Hippocampal formation (tissue), 2 donors: ENCODE data around the gene FOXP3.

Experiments used
- DNase-seq, 2 donors: peaks; one replicate each; lab custom pipeline; 2025; lab: John Stamatoyannopoulos, UW

FOXP3 gene

GRCh38 chrX:49214996-49215526, 49.4 kb downstream of the FOXP3 start:
- DNase-seq, result no peak

- DNase-seq, result no peak
Observed at GRCh38 chrX:49214416-49214815, 50.1 kb downstream of the FOXP3 start.

- no peak for DNase-seq
Observed at GRCh38 chrX:49212861-49213260, 51.6 kb downstream of the FOXP3 start.

GRCh38 chrX:49212209-49212608, 52.3 kb downstream of the FOXP3 start:
- no peak for DNase-seq

- DNase-seq, result no peak
Observed at GRCh38 chrX:49211074-49211473, 53.4 kb downstream of the FOXP3 start.

GRCh38 chrX:49210406-49210805, 54.1 kb downstream of the FOXP3 start:
- no peak for DNase-seq

- peak in 1 of 2 donors; percentile 5 for DNase-seq
Observed at GRCh38 chrX:49209434-49210251, 54.9 kb downstream of the FOXP3 start.

- DNase-seq, result no peak
Observed at GRCh38 chrX:49208399-49208798, 56.1 kb downstream of the FOXP3 start.

- DNase-seq, result no peak
Observed at GRCh38 chrX:49206543-49206942, 58.0 kb downstream of the FOXP3 start.

GRCh38 chrX:49205443-49205842, 59.1 kb downstream of the FOXP3 start:
- DNase-seq, result no peak

GRCh38 chrX:49204709-49205108, 59.8 kb downstream of the FOXP3 start:
- DNase-seq, result no peak

GRCh38 chrX:49204017-49204416, 60.5 kb downstream of the FOXP3 start:
- DNase-seq, result no peak

GRCh38 chrX:49203536-49203935, 61.0 kb downstream of the FOXP3 start:
- DNase-seq, result peak in 1 of 2 donors; percentile 3

GRCh38 chrX:49202022-49202421, 62.5 kb downstream of the FOXP3 start:
- DNase-seq, result no peak
